ENCODE measurements around the gene KCNQ1. TPM values are rescaled to one million over a fixed set of nuclear protein-coding genes. Genes with fewer than 3 reads are reported as not detected.

KCNQ1 gene
- total and polyA plus RNA-seq, 2 experiments from 2014 or later, result 0.45 to 0.87 TPM

- Mint-ChIP-seq H3K27ac (no peak overlapping the region), H3K4me1 (peaks cover 16% of the 10 kb centered on the region), H3K36me3 (ENCODE audit: low read depth) (peaks cover 16% of the 10 kb centered on the region), H3K9me3 (peaks cover 25% of the 10 kb centered on the region), H3K27me3 (ENCODE audit: insufficient read depth, low read depth, poor library complexity) (peaks cover 38% of the 10 kb centered on the region), H3K4me3 (no peak overlapping the region)
- Histone ChIP-seq H3K27ac (ENCODE audit: low read depth) (no peak overlapping the region), H4K20me1 (replicated peaks; ENCODE audit: insufficient read depth) (no peaks in the 10 kb centered on the region), H3K79me2 (replicated peaks; ENCODE audit: insufficient read depth) (no peaks in the 10 kb centered on the region), H3K4me1 (ENCODE audit: insufficient read depth) (no peaks in the 10 kb centered on the region; the same call in 1 of the 2 replicates), H2AFZ (no peak overlapping the region), H3K4me2 (no peak overlapping the region), H3F3A (replicated peaks; ENCODE audit: low read depth) (no peaks in the 10 kb centered on the region), H3K36me3 (ENCODE audit: insufficient read depth) (no peaks in the 10 kb centered on the region), H3K27me3 (ENCODE audit: insufficient read depth) (peaks cover 4% of the 10 kb centered on the region; the same call in 1 of the 2 replicates), H3K4me3 (no peak overlapping the region), H3K9me2 (ENCODE audit: insufficient read depth) (no peaks in the 10 kb centered on the region)
- no peak for ATAC-seq
- TF ChIP-seq EZH2 (IDR thresholded peaks at IDR 0.05; ENCODE audit: low read depth, unreplicated experiment) (no peak), REST (IDR thresholded peaks at IDR 0.05; ENCODE audit: unreplicated experiment) (no peak), ZNF331 (CRISPR knock-in tag; IDR thresholded peaks at IDR 0.05; ENCODE audit: low read depth) (no peak), ZNF114 (CRISPR knock-in tag; IDR thresholded peaks at IDR 0.05) (no peak), CREB1 (CRISPR knock-in tag; IDR thresholded peaks at IDR 0.05; ENCODE audit: low read depth) (no peak), JUNB (IDR thresholded peaks at IDR 0.05; ENCODE audit: unreplicated experiment) (no peak), EZH2phosphoT487 (IDR thresholded peaks at IDR 0.05; ENCODE audit: unreplicated experiment) (no peak), STAT1 (IDR thresholded peaks at IDR 0.05; ENCODE audit: unreplicated experiment) (no peak), POLR2AphosphoS5 (IDR thresholded peaks at IDR 0.05; ENCODE audit: low read depth) (no peak), NANOG (IDR thresholded peaks at IDR 0.05; ENCODE audit: borderline replicate concordance) (no peak)
- TF ChIP-seq, protein P1, sequence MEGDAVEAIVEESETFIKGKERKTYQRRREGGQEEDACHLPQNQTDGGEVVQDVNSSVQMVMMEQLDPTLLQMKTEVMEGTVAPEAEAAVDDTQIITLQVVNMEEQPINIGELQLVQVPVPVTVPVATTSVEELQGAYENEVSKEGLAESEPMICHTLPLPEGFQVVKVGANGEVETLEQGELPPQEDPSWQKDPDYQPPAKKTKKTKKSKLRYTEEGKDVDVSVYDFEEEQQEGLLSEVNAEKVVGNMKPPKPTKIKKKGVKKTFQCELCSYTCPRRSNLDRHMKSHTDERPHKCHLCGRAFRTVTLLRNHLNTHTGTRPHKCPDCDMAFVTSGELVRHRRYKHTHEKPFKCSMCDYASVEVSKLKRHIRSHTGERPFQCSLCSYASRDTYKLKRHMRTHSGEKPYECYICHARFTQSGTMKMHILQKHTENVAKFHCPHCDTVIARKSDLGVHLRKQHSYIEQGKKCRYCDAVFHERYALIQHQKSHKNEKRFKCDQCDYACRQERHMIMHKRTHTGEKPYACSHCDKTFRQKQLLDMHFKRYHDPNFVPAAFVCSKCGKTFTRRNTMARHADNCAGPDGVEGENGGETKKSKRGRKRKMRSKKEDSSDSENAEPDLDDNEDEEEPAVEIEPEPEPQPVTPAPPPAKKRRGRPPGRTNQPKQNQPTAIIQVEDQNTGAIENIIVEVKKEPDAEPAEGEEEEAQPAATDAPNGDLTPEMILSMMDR (conservative IDR thresholded peaks at IDR 0.05; ENCODE audit: low read depth in 2 of 2), result no peak
- TF ChIP-seq, protein P2, sequence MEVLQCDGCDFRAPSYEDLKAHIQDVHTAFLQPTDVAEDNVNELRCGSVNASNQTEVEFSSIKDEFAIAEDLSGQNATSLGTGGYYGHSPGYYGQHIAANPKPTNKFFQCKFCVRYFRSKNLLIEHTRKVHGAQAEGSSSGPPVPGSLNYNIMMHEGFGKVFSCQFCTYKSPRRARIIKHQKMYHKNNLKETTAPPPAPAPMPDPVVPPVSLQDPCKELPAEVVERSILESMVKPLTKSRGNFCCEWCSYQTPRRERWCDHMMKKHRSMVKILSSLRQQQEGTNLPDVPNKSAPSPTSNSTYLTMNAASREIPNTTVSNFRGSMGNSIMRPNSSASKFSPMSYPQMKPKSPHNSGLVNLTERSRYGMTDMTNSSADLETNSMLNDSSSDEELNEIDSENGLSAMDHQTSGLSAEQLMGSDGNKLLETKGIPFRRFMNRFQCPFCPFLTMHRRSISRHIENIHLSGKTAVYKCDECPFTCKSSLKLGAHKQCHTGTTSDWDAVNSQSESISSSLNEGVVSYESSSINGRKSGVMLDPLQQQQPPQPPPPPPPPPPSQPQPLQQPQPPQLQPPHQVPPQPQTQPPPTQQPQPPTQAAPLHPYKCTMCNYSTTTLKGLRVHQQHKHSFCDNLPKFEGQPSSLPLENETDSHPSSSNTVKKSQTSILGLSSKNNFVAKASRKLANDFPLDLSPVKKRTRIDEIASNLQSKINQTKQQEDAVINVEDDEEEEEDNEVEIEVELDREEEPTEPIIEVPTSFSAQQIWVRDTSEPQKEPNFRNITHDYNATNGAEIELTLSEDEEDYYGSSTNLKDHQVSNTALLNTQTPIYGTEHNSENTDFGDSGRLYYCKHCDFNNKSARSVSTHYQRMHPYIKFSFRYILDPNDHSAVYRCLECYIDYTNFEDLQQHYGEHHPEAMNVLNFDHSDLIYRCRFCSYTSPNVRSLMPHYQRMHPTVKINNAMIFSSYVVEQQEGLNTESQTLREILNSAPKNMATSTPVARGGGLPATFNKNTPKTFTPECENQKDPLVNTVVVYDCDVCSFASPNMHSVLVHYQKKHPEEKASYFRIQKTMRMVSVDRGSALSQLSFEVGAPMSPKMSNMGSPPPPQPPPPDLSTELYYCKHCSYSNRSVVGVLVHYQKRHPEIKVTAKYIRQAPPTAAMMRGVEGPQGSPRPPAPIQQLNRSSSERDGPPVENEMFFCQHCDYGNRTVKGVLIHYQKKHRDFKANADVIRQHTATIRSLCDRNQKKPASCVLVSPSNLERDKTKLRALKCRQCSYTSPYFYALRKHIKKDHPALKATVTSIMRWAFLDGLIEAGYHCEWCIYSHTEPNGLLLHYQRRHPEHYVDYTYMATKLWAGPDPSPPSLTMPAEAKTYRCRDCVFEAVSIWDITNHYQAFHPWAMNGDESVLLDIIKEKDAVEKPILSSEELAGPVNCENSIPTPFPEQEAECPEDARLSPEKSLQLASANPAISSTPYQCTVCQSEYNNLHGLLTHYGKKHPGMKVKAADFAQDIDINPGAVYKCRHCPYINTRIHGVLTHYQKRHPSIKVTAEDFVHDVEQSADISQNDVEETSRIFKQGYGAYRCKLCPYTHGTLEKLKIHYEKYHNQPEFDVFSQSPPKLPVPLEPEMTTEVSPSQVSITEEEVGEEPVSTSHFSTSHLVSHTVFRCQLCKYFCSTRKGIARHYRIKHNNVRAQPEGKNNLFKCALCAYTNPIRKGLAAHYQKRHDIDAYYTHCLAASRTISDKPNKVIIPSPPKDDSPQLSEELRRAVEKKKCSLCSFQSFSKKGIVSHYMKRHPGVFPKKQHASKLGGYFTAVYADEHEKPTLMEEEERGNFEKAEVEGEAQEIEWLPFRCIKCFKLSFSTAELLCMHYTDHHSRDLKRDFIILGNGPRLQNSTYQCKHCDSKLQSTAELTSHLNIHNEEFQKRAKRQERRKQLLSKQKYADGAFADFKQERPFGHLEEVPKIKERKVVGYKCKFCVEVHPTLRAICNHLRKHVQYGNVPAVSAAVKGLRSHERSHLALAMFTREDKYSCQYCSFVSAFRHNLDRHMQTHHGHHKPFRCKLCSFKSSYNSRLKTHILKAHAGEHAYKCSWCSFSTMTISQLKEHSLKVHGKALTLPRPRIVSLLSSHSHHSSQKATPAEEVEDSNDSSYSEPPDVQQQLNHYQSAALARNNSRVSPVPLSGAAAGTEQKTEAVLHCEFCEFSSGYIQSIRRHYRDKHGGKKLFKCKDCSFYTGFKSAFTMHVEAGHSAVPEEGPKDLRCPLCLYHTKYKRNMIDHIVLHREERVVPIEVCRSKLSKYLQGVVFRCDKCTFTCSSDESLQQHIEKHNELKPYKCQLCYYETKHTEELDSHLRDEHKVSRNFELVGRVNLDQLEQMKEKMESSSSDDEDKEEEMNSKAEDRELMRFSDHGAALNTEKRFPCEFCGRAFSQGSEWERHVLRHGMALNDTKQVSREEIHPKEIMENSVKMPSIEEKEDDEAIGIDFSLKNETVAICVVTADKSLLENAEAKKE (CRISPR knock-in tag; IDR thresholded peaks at IDR 0.05), result no peak
- TF ChIP-seq, protein P3, sequence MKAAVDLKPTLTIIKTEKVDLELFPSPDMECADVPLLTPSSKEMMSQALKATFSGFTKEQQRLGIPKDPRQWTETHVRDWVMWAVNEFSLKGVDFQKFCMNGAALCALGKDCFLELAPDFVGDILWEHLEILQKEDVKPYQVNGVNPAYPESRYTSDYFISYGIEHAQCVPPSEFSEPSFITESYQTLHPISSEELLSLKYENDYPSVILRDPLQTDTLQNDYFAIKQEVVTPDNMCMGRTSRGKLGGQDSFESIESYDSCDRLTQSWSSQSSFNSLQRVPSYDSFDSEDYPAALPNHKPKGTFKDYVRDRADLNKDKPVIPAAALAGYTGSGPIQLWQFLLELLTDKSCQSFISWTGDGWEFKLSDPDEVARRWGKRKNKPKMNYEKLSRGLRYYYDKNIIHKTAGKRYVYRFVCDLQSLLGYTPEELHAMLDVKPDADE (IDR thresholded peaks at IDR 0.05), result no peak
- no peak for DNase-seq (ENCODE audit: low spot score)
Observed at GRCh38 chr11:2830886-2831285, 386.1 kb downstream of the KCNQ1 start.

Data from GM23338 (cell line).